Kidney tubule cell (primary cell): ENCODE results near the gene NCS1.
"Not testable (repeated sequence)": the region's sequence is repeated elsewhere in the genome, so short reads cannot be mapped to it uniquely, and the experiment has no call there.

Experiments
- DNase-seq: peaks from one replicate; pipeline ENCODE4 v3.0.0-alpha.2; 2018; ENCODE audit warnings: low spot score

NCS1 gene

DNA sequence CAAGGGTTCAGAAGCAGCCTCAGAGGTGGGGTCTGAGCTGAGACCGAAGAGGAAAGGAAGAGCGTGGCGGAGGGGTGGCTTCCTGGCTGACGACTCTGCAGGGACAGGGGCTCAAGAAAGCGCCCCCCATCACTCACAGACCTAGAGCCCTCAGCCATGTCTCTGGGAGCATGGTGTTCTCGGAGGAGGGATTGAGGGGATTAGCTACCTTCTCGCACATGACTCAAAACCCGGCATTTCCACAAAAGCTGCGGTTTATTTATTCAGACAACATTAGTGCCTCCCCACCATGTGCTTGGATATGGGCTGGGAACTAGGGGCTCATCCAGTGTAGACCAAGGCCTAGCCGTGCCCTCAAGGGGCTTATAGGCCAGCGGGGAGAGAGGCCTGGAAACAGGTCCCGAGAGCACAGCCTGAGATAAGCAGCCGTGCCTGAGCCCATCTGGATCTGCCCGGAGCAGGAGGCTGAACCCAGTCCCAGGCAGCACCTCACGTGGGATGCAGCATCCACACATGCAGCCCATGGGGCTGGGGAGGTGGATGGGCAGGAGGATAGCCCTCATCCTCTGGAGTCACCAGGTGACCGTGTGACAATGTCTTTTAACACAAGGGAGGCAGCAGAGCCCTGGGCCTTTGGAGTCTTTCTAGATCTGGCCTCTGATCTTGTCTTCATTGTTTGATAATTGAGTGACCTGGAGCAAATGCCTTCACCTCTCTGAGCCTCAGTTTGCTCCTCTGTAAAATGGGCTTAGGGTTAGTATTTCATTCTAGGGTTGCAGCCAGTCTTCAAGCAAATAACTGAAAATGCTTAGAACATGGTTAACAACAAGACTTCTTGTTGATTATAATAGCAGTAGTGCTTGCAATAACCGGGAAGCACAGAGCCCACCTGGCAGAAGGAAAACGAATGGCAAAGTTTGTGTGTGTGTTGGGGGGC, 92.5 kb downstream of the NCS1 start:
- DNase-seq, result no peak

DNA sequence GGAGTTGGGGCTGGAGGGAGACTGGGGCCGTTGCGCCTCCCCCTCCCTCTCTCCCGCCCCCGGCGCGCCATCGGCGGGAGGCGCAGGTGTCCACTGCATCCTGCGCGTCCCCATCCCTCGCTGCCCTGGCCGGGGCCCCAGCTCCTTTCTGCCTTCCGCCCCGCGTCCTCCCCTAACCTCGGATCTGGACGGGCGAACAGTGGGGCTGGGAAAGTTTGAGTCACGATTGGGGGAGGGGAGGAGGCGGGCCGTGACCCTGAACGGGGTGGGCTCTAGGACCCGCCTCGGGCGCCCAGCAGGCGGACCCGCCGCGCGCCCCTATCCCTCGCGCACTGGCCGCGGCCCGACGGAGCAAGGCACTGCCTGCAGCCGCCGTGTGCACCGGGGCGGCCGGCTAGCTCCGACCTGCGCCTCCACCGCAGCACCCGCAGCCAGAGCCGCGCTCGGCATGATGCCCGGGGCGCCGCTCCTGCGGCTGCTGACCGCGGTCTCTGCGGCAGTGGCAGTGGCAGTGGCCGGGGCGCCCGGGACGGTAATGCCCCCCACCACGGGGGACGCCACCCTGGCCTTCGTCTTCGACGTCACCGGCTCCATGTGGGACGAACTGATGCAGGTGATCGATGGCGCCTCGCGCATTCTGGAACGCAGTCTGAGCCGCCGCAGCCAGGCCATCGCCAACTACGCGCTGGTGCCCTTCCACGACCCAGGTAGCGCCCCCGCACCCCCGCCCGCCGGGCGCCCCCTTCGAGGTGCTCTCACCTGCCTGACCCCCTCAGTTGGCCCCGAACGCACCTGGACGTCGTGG, 93.4 kb downstream of the NCS1 start, which contains the start of gene HMCN2:
Gene HMCN2, plus strand, starts transcription at position 330 of the 805 bp plus-strand sequence. Its CDS starts 119 bp downstream, at position 449.
- peak; percentile 14 for DNase-seq

DNA sequence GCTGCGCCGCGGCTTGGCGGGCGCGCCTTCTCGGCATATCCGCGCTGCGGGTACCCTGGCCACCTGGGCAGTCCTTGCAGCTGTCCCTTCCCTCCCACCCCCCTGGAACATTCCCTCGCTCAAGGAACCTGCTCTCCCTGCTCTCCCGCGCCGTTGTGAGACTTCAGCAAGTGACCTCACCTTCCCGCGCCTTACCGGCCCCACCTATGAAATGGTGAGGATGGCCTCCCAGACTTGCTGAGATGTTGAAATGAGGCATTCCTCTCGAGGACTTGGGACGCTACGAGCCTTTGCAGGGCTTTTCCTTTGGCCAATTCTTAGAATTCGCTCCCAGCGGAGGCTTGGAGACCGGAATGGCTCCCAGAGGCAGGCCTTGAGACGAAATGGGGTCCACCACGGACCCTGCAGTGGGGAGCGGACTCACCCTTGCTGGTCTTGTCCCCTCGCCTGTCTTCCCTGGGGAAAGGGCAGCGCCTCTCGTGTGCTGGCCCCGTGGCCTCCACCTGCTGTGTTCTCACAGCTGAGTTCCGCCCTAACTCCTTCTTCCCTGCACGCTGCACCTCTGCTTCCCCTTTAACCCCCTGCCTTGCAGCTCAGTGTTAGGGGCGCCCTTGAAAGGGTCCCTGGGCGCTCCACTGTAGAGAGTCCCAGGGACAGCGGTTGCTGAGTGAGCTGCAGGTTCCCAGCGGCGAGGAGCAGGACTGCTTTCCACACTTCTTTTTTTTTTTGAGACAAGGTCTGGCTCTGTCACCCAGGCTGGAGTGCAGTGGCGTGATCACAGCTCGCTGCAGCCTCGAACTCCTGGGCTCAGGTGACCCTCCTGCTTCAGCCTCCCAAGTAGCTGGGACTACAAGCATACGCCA, 94.3 kb downstream of the NCS1 start:
- DNase-seq, result no peak

DNA sequence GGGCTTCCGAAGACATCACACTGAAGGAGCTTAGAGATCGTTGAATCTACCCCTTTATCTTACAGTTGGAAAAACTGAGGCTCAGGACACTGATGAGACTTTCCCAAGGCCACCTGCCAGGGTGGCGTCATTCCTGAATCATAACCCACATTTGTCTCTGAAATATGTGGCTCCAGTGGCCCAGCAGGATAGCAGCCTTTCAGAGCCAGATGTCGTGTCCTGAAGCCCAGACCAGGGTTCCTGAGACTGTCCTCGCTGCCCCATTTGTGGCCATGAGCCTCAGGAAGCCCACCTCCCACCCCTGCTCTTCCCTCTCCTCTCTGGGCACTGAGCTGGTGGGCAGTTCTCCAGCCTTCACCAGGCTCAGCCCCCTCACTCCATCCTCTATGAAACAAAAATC, 95.7 kb downstream of the NCS1 start:
- DNase-seq, result no peak

DNA sequence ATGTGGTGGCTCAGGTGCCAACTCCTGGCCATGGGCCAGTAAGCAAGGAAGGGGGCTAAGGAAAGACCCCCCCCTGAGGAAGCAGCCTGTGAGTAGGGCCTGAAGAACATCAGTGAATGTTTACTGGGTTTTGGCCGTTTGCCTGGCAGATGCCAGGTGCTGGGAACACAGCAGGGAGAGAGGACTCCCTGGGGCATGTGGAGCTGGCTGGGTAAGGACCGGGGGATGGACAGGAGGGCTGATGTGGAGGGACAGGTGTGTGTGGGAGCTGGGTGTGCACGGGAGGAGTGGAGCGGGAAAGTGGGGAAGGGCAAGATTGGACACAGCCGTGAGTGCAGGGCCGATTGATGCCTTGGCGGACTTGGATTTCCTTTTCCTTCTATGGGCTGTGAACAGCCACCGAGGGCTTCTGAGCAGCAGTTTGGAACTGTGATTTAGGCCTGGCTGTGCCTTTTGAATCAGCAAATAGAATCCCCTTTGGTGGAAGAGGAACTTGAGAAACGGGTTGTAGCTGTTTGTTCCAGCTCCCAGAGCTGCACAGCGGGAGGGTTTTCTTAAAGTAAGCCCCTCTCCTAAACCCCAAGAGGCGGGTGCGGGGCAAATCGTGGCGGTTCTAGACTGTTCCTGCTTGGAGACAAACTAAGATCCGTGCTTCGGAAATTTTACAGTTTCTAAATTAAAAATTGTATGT, 96.5 kb downstream of the NCS1 start:
- no peak for DNase-seq

DNA sequence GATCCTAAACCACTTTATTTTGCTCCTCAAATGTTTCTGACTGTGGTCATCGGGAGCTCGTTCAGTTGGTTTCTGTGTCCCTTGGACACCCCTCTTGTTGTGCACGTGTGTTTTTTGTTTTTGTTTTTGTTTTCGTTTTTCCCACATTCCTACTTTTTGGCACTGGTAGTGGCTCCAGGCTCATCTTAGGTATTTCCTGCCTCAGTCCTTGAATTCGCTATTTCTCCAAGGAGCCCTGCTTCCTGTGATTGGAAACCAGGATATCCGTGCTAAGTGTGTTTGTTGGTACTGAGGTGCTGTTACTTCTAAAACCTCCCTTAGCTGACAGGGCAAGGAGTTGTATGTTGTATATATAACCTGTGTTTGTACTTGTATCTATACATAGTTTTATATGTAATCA, 99.3 kb downstream of the NCS1 start:
- no peak for DNase-seq

DNA sequence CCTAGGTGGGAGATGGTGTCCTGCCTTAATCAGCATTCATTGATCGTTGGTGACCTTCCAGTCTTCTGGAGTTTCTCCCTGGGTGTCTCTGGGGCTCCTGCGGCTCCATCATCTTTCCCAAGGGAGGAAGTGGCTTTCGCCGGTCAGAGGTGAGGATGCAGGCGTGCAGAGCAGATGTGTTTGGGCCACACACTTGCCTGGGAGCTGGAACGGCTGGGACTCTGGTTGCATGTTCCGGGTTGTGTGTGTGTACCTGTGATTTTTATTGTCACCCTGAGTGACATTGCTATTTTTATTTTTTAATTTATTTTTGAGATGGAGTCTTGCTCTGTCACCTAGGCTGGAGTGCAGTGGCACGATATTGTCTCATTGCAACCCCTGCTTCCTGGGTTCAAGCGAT, 103.0 kb downstream of the NCS1 start:
- no peak for DNase-seq

DNA sequence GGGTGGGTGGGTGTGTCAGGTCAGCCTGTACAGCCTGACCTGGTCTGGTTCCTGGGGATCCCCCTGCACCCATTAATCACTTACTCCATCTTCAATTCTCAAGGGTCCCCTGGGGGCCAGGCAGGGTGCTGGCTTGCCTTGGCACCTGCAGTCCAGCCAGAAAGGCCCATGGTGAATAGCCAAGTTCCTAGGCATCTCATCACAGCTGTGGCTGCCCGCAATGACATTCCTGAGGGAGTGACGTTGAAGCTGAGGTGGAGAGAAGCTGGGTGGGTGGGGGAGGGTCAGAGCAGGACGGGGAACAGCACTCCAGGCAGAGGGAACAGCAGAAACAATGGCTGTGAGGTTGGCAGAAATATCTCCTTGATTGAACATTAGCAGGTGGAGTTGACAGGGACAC, 103.9 kb downstream of the NCS1 start:
- DNase-seq, result peak; percentile 66

- no peak for DNase-seq
Measured at GRCh38 chr9:130276955-130277354, 104.8 kb downstream of the NCS1 start.

DNA sequence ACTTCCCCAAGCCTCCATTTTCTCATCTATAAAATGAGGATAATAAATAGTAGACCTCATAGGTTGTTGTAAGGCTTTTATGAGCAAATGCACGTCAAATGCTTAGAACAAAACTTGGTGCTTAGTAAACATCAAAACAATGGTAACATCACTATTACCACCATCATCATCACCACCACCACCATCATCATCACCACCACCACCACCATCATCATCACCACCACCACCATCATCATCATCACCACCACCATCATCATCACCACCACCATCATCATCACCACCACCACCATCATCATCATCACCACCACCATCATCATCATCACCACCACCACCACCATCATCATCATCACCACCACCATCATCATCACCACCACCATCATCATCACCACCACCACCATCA, 105.3 kb downstream of the NCS1 start:
- not testable (repeated sequence) for DNase-seq

GRCh38 chr9:130283539-130284248, 111.5 kb downstream of the NCS1 start:
- DNase-seq, result no peak

- no peak for DNase-seq
Measured at GRCh38 chr9:130284249-130284625, 112.0 kb downstream of the NCS1 start.

- DNase-seq, result no peak
Measured at GRCh38 chr9:130284690-130285089, 112.5 kb downstream of the NCS1 start.

- no peak for DNase-seq
Measured at GRCh38 chr9:130285271-130285670, 113.1 kb downstream of the NCS1 start.

GRCh38 chr9:130286072-130286770, 114.0 kb downstream of the NCS1 start:
- DNase-seq, result no peak
